ENCODE measurements around the gene KRTAP12-1.

The KRTAP12-1 gene

DNA sequence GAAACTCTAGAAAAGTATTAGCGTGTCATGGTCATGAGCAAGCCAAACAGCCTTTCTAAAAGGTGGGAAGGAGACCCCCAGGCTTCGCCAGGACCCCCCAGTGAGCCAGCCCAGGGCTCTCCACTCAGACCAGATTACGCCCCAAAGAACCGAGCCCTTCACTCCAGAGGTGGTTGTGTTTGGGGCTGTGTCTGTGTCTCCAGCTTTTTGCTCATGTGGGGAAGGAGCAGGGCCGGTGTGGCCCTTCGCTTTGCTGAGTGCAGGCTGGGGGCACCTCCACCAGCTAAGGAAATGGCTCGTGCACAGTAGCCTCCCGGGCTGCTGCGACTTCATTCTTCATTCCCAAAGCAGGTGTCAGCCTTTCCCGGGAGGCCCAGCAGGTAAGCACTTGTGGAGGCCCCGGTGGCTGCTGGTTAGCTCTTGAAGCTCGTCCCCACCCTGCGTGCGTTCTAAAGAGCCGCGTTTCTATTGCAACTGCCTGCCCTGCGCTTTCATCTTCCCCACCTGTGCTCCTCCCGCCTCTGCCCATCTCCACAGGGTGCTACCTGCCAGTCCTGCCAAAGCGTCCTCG lies 28.9 kb upstream of the KRTAP12-1 start:
- DNase-seq, result no peak

DNA sequence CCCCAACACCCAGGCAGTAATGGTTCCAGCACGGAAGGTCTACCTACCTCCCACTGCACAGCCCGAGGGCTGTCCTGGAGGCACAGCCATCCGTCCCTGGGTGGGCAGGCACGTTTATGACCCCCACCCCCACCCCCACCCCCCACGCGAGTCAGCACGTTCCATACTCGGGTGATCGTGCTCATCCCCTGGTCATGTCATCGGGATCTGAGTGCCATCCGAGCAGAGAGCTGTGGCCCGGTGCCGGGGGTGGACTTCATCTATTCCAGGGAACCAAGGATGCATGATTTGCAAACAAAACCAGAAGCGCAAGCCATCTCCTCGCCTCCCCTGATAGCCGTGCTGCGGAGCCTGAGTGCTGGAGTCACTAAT lies 28.3 kb upstream of the KRTAP12-1 start:
- no peak for DNase-seq

DNA sequence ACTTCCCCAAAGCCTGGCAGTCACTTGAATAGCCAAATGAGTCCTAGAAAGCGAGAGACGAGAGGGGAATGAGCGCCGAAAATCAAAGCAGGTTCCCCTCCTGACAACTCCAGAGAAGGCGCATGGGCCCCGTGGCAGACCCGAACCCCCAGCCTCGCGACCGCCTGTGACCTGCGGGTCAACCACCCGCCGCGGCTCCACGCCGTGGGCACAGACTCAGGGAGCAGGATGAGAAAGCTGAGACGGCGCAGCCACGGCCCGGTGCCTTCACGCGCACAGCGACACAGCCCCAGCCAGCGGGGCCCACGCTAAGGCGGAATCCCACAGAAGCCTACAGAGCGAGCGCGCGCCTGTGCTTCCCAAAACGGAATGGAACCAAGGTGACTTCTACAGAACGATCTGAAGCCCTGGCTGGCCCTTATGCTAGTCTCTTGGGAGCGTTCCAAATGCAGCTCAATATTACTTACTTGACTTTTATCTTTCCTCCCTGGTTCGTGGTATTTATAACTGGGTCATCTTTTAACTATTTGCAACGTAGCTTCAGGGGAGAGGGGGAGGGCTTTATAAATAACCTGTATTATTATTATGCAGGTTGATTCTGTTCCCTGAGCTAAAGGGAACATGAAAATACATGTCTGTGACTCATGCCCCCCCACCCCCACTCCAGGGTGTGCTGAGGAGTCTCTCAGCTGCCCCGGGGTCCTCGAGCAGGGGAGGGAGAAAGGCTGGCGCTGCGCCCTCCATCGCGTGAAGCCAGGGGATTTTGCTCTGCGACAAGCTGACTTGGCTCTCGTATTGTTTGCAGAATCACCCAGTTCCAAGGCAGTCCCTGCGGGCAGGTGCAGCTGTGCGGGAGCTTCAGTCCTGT lies 27.7 kb upstream of the KRTAP12-1 start:
- no peak for DNase-seq

DNA sequence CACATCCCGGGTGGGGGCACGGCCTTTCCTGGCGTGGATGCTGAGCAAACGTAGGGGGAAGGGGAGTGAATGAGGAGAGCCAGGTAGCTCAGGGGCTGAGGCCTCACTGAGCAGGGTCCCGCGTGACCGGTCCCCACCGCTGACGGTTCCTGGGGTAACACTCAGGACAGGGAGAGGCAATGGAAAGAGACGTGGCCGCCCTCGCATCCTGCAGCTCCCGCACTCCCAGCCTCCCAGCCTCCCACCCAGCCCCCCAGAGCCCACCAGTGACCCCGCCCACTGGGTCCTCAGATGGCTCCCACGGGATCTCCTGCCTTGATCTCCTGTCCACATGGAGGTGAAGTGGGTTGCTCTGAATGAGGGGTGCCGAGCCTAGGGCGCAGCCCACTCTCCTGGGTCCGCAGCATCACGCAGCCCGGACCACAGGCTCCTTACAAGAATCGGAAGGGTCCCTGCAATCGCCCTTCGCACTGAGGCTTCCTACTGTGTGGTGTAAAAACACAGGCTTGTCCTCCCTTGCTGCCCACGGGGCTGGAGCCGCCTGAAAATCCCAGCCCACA lies 27.0 kb upstream of the KRTAP12-1 start:
- DNase-seq, result no peak

DNA sequence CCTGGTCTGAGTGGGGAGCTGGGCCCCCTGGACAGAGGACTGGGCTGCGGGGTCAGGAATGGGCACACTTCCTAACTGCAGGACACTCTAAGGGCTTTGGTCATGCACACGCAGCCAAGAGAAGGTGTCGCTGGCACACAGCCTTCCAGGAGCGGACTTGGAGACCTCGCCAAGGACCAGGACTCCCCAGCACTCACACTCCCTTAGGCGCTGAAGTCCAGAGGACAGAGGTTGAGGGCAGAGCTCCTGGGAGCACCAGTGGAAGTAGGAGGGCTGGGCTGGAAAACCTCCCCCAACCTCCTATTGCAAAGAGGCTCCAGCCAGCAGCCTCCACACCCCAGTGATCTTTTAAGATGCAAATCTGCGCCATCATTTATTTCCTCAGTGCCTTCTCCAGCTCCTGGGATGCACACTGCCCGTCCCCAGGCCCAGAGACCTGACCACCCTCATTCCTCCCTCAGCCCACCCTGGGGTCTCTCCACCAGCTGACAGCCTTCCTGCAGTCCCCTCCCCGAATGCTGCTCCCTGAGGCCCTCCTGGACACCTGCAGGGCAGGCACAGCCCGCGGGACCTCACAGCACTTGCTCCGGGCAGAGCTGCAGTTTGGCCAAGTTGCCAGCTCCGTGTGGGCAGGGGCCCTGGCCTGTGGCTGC lies 26.4 kb upstream of the KRTAP12-1 start:
- DNase-seq, result no peak

DNA sequence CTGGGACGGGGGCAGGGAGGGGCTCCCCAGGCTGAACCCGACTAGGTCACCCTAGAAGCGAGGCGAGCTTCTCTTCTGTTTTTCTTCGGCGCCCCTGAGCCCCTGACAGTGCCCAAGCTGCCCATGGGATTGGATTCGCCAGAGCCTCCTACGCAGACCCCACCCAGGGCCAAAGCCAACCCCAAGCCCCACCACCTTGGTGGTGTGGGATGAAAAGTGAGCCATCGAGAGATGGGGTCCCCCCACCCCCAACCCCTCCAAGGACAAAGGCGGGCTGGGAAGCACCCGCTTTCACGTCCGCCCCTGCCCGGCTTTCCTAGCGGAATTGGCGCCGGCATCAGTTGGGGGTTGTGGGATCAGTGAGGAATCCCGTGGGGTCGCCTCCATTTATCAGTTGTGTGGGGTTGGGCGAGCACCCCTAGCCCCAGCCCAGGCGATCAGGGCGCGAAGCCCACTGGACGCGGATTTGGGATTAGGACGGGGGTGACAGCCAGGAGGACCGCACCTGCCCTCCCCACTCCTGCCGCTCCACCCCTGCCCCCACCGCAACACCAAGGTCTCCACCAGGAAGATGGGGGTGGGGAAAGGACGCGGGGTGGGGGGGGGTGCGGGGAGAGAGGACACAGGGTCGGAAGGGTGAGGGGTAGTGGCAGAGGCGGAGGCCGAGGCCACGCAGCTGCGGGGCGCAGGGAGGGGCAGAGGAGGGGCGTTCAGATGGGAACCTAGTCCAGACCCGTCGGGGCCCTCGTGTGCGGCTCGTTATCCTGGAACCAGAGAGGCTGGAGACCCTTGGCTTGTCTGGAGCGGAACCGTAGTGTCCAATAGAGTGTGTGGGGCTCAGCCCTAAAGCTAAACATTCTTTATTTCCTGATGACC lies 25.0 kb upstream of the KRTAP12-1 start:
- DNase-seq, result no peak

DNA sequence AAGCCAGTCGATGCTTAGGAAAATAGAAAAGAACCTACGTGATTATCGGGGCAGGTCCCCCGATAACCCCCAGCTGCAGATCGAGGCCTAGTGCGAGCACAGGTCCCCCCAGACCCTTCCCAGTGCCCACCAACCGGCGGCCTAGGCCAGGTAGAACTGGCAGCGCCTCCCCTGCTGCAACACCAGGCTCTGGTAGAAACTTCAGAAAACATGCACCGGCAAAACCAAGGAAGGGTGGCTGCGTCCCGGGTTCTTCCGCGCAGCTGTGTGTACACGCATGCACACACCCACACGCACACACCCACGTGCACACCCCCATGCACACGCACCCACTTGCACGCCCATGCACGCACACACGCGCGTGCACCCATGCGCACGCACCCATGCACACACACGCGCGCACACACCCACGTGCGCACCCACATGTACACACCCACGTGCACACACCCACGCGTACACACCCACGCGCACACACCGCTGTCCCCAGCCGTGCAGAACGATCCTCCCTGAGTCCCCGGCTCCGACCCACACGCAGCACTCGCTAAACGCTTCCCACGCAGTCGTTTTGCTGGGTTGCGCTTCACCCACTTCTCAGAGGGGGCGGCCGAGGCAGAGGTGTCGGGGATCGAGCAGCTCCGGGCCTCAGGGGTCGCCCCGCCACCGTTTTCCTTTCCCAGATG lies 24.2 kb upstream of the KRTAP12-1 start:
- no peak for DNase-seq

DNA sequence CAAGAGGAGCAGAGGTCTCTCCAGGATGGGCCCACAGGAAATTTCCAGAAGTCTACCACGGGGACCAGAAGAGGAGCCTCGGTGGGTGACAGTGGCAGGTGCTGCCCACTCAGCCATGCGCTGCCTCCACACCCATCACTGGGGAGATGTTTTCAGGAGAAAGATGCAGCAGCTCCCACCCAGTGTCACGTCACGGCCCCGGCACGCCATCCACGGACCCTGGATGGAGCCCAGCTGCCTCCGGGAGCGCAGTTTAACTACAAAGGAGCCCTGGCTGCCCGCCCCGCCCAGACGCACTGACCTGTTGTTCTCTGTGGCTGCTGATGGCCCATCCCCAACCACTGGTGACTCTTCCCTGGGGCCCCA lies 22.7 kb upstream of the KRTAP12-1 start:
- no peak for DNase-seq

DNA sequence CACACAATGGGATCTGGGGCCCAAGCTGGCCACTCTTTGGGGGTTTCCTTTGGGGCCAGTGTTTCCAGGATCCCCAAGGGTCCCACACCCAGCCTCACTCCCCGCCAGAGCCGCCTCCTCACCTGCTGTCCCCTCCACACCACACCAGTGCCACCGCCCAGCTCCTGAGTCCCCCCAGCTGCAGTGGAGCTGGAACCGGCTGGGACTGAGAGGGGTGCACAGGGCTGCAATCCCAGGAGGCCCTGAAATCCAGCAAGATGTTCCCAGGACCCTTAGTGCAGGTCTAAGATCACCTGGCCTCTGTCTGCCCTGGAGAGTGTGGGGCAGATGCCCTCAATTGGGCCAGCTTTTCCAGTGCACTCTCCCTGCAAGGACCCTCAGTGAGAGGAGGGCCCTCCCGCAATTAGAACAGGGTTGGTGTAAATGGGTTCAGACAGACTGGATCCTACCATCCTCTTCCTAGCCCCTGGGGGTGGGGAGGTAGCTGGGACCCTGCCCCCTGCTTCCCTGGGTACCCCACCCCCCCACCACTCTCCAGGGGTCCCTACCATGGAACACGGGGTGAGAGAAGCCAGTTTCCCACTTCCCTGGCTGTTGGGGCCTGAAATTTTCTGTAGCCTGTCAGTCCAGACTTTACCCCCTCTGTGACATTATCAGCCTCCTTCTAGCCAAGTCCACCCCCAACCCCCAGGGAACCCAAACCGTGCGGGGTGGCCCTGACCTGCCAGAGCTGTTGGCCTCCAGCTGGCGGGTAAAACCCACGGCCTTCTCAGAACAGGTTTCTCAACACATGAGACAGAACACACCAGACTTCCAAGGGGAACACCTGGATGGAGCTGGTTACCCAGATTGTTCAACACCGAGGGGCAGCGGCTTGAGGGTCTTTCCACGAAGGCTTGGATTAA lies 22.0 kb upstream of the KRTAP12-1 start:
- DNase-seq, result no peak

DNA sequence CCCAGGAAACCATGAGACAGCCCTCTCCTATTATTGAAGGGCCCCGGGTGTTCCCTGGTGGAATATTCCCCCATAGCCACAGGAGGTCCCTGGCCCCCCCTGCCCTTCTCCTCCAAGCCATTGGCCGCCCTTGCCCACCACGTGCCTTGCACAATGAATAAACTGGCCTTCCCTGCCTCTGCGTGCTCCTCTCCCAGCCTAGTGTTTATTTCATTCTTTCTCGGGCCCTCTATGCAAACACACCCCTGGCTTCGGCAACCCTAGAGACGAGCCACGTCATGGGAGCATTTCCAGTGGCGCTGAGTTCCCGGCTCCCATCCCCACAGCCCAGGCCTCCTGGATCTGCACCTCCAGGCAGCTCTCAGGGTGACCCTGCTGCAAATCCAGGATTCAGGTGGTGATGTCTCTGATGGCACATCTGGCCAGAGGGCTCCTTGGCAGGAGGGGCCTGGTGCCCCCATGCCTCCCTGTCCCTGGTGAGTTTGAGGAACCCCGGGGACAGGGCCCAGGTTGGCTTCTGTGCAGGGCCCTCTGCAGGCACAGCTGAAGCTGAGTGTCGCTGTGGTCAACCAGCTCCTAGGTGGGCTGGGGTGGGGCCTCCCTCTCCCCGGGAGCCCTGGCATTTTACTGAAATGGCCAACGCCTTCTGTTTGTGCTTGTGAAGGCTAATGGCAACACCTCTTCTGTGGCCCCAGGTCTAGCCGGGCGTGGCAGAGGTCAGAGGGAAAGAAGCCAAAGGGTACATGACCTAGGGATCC lies 21.2 kb upstream of the KRTAP12-1 start:
- DNase-seq, result no peak

DNA sequence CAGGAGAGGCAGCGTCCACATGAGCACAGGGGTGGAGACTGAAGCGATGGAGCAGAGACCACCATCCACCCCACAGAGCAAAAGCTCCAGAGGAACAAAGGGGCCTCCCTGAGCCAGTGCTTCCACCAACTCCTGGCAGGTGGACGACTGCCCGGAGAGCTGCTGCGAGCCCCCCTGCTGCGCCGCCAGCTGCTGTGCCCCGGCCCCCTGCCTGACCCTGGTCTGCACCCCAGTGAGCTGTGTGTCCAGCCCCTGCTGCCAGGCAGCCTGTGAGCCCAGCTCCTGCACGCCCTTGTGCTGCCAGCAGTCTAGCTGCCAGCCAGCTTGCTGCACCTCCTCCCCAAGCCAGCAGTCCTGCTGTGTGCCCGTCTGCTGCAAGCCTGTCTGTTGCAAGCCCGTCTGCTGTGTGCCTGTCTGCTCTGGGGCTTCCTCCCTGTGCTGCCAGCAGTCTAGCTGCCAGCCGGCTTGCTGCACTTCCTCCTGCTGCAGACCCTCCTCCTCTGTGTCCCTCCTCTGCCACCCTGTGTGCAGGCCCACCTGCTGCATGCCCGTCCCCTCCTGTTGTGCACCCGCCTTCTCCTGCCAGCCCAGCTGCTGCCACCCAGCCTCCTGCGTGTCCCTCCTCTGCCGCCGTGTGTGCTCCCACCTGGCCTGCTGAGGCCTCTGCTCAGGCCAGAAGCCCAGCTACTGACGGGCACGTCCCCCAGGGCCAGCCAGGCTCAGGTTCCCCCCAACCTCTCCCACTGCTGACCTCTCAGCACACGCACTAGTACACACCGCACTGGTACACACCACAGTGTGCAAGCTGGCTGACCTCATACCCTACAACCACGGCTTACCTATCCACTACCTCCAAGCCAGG lies 20.4 kb upstream of the KRTAP12-1 start:
- DNase-seq, result no peak

DNA sequence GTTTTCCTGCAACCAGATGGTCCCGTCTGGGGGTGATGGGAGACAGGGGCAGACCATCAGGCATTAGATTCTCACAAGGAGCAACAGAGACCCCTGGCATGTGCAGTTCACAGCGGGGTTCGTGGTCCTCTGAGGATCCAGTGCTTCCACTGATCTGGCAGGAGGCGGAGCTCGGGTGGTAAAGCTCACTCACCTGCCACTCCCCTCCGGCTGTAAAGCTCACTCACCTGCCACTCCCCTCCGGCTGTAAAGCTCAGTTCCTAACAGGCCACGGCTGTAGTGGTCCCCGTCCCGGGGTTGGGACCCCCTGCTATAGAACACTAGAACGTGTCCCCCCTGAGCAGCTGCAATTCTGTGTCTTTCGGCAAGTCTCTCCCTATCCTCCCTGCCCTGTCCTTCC lies 19.6 kb upstream of the KRTAP12-1 start:
- no peak for DNase-seq

DNA sequence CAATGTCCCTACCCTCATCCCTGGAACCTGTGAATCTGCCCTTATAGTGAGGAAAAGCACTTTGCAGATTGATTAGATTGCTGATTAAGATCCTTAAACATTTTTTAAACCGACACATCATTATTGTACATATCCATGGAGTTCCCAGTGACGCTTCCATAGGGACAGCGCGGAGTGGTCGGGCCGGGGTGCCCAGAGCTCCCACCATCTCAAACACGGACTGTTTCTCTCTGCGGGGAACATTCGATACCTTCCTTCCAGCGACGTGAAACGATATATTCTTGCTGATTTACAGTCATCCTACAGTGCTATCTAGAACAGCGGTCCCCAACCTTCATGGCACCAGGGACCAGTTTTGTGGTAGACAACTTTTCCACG lies 19.0 kb upstream of the KRTAP12-1 start:
- no peak for DNase-seq

DNA sequence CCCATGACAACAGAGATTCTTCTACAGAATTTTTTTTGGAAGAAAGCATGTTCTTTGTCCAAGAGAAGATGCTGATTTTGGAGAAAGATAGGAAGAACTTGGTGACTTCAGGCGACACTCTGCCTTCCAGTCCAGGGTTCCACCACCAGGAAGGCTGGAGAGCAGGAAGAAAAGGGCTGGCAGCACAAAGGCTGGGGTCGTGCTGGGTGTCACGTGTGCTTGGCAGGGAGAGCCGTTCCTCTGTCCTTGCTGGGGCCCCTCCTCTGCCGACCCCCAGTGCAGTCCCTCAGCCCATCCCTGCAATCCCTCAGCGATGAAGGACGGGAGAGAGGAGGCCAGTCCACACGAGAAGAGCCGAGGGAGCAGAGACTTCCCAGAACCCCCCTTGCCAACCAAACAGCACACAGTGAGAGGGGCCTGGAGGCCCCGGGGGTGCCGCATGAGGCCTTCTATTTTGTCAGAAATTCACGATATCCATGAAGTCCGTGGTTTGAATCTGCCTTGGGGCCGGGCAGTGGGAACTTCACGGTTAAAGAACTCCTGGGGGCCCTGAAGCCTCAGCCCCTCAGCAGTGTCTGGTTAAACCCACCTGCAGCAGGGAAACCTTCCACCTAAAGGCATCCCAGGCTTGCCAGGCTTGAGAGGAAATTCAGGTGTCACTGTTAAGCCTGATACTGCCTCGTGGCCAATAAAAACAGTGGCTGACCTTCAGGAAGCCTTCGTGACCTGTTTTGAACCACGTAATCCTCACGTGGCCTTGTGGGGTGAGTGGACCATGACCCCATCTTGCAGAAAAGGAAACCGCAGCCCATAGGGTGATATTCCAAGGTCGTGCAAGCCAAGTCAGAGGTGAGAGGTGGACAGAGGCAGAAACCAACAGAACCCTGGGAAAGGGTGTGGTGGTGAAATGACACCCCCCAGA lies 18.4 kb upstream of the KRTAP12-1 start:
- no peak for DNase-seq

DNA sequence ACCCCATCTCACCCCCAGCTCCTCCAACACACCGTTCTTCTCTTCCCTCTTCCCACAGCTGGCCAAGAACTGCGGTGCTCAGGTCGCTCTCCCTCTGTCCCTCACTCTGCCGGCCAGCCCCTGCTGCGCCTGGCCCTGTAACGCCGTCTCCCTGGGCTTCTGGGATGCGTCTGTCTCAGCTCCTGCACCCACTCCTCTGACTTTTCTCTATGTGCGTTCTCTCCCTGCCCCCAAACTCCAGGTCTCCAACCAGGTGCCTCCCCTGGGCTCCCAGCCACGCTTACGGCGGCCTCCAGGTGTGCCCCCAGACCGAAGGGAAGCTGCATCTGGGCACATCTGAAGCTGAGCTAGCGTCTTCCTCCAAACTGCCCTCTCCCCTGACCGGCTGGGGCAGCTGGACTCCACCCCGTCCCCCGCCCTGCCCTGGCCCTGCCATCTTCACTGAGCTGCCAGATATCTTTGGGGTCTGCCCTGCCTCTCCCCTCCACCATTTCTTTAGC lies 17.6 kb upstream of the KRTAP12-1 start:
- DNase-seq, result no peak

DNA sequence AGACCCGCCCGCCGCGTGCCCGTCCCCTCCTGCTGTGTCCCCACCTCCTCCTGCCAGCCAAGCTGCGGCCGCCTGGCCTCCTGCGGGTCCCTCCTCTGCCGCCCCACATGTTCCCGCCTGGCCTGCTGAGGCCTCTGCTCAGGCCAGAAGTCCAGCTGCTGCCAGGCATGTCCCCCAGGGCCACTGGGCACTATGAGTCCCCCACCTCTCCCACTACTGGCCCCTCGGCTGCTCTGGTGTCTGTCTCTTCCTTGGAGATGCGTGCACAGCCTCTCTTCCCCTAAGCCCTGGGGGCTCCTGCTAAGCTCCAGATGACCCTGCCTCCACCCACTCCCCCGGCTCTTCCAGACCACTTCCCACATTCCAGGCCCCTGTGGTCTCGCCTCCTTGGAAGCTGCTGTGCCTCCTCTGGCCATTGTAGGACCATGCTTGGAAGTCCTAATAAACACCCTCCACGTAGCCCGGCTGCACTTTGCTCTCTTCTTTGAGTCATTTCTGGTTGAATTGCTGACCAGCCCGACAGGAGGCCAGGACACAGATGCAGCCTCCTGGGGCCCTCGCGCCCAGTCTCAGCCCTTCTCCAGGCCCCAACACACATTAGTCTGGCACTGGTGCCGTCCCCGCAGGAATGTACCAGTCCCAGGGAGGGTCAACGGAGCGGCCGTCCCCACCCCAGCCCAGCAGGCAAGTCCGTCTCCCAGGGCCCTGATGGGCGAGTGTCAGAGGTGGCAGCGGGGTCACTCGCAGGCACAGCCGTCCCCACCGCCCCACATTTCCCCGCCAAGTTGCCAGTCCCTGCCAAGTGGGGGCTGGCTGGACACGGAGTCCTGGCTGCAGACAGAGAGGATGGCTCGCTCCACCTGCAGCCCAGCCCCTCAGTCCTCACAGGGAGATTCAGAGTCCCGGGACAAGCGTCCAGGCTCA lies 16.1 kb upstream of the KRTAP12-1 start:
- no peak for DNase-seq
